Adrenal gland (tissue), 5 donors: ENCODE measurements around the gene CANX.

Experiments used
- CTCF ChIP-seq, 6 experiments: fragments of 450-650 bp in 4 of 6; fragments of 200-600 bp in 2 of 6; sonication (generic) in 1 of 6; IDR thresholded peaks; 1 replicate in 5 of 6; 2 replicates in 1 of 6; pipeline versions ENCODE4 v1.5.1 to v1.8.0; 2016 to 2021; ENCODE audit warnings: antibody characterized with exemption in 6 of 6, mild to moderate bottlenecking in 2 of 6, moderate library complexity in 1 of 6
- POLR2A ChIP-seq, 2 donors: fragments of 450-650 bp; IDR thresholded peaks; one replicate each; pipeline ENCODE4 v1.6.1; 2017; ENCODE audit warnings: antibody characterized with exemption in 2 of 2, mild to moderate bottlenecking in 2 of 2, moderate library complexity in 1 of 2
- donor health status: DM: no; HTN: no; CAD: no.

GRCh38 chr5:179698935-179699615, at the start of gene CANX:
- TF ChIP-seq CTCF (IDR thresholded peaks at IDR 0.05) (no peak), POLR2A (IDR thresholded peaks at IDR 0.05) (peak; percentile 84 to 87)
